Cerebellar cortex (tissue), 1 donor: ENCODE data around the gene KRTAP10-1.

ENCODE experiments used
- DNase-seq: peaks from one replicate; pipeline ENCODE4 v3.0.0-alpha.2; 2015; ENCODE audit warnings: low spot score

The KRTAP10-1 gene

DNA sequence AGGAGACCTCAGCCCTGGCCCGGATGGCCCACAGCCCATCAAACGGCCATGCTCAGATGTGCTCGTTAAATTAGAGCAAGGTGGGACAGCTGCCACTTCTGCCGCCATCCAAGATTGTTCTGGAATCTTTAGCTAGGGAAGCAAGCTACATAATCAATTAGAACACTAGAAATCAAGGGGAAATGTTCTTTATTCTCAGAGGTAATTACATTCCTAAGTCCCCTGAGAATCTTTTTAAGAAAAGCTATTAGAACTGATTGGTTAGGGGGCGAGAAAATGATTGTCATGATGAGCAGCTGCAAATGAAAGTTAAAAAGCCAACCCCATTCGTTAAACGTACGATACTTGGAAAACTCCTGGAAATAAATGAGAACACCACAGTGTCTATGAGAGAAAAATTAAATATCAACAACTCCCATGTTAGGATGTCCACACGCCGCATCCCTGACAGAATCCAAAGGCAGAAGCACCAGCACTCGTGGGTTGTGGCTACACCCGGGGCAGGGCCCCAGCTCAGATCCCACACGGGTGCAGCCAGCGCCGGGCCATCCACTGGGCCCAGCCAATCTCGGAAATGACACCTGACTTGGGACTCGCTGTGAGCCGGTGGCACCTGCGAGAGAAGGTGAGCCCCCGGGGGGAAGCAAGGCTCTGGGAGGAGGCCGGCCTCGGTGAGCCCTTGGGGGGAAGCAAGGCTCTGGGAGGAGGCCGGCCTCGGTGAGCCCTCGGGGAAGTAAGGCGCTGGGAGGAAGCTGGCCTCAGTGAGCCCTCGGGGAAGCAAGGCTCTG lies 37.6 kb downstream of the KRTAP10-1 start:
- DNase-seq = no peak

DNA sequence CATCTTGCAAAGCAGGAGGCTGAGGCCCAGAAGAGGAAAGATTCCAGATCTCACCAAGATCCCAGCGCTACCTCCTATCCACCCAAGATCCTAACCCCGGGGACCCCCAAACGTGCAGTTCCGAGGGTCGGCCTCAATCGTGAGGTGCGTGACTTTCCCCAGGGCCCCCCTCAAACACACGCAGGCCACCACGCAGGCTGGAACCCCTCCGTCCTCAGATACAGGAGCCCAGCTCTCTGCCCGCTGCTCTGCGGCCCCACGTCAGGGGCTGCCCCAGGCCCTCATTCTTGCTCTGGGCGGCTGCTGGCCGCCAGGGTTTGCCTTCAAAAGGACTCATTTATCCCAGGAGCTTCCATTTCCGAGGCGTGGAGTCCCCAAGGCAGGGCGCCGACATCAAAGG lies 39.9 kb downstream of the KRTAP10-1 start:
- DNase-seq = no peak

DNA sequence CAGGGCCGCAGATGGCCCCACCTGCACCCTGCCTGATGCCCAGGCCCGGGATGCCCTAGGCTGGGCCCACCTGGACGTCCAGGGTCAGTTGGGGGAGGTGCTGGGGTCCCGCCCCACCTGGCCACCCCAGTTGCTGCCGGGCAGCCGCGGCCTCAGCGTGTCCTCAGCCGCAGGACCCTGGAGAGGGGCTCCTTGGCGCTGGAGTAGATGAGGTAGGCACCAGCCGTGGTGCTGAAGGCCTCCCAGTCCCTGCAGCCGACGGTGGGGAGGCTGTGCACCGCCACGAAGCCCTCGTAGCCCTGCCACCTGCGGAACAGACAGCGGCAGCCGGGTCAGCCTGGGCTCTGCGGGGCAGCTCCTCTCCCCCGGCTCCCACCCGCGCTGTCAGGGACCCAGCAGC lies 40.4 kb downstream of the KRTAP10-1 start:
- no peak for DNase-seq

DNA sequence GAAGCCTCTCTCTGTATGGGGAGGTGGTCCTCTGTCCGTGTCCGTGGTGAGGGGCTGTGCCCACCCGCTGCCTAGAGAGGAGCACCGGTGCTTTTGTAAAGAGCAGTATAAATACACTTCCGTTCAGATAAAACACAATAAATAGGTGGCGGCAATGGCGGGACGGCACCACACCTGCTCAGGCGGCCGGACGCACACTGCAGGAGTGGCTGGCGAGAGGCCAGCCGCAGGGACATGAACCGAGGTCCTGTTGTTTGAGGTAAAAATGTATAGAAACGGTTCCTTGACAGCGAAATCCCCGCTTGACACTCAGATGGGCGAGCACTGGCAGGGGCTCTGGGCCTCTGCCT lies 40.8 kb downstream of the KRTAP10-1 start:
- no peak for DNase-seq

DNA sequence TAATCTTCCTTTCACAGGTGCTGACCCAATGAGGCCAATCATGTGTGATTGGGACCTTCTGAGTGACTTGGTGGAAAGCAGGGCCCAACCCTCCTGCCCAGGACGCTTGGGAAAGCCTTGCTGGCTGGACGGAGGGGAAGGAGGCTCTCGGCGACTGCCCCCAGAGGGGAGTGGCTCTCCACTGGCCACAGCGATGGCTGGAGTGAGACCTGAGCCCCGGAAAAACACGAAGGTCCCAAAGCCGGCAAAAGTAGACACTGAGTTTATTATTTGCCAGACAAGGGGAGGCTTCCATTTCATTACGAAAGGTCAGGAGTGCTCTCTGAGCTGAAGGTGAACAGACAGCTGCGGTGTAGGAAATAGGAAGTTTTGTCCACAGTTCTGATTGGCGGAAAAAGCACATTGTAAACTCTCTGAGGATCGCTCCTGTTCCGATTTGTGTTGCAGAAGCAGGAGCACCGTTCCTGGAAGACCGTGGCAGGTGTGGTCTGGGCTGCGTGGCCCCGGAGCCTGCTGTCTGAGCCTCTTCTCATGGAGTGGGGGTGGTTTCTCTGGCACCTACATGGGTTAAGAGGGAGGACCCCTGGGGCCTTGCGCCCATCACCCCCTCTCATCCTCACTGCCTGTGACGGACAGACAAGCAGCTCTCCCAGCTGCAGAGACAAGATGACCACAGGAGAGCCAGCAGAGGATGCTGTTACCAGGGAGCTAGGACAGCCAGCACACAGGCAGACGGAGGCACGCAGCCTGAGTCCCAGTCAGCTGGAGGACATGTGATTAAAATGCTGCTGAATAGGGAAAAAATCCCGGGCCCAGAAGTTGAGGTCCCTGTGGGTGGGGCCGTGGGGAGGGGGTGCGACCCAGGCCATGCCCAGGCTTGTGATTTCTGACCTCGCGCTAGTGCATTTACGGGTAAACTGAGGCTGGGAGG lies 41.5 kb downstream of the KRTAP10-1 start:
- no peak for DNase-seq

DNA sequence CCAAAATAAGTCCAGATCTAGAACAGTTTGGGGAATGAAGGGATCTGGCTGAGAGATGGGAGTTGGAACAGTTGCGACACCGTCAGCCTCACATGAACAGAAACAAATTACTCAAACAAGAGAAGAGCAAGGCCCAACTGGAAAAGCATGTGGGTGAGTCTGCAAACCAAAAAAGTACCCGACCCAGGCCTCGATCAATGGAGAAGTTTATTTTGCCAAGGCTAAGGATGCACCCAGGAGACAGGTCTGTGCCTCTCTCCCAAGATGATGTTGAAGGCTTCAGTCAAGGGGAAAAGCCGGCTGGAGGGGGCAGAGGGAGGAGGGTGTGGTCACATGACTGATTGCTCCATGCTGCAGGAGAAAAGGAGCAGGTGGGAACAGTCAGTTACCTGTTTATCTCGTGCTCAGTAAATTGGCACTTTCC lies 42.3 kb downstream of the KRTAP10-1 start:
- no peak for DNase-seq

DNA sequence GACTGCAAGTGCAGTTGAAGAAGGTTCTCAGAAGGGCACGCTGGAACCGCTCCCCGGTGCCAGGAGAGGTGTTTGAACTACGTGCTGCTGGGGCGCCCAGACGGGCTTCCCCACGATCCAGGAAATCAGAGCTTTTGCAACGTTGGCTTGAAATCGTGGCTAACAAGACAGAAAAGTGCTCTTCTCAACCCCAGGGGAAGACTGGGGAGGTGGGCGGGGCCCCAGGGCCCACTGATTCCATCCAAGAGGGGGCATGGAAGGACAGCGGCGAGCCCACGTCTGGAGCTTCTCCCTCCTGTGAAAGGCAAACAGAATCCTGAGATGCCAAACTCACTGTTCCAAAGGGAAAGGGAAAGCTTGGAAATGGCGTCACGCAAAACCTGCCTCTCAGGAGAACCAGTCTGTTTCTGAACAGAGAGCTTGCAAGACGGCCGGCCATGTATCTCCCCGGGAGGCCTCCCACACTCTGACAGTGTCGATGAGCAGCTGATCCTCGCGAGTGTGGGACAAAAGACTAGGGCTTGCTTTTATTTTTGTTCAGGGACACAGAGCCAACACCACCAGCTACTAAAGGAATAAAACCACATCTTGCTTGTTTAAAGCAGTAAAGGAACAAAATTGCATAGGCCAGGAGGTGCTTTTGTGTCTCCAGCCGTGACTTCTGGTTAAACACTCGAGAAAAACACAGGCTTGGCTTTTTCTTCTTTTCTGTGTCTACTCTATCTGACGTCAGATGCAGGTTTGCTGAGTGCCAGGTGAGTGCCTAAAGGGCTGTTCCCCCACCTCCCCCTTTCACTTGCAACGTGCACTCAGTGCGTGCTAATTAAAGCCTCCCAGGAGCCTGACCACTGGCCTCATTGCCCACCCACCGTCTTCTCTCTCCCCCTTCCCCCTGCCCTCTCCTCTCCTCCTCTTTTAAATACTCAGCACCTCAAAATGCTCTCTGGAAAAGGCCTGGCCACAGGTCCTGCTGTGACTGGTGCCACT lies 43.1 kb downstream of the KRTAP10-1 start:
- no peak for DNase-seq

DNA sequence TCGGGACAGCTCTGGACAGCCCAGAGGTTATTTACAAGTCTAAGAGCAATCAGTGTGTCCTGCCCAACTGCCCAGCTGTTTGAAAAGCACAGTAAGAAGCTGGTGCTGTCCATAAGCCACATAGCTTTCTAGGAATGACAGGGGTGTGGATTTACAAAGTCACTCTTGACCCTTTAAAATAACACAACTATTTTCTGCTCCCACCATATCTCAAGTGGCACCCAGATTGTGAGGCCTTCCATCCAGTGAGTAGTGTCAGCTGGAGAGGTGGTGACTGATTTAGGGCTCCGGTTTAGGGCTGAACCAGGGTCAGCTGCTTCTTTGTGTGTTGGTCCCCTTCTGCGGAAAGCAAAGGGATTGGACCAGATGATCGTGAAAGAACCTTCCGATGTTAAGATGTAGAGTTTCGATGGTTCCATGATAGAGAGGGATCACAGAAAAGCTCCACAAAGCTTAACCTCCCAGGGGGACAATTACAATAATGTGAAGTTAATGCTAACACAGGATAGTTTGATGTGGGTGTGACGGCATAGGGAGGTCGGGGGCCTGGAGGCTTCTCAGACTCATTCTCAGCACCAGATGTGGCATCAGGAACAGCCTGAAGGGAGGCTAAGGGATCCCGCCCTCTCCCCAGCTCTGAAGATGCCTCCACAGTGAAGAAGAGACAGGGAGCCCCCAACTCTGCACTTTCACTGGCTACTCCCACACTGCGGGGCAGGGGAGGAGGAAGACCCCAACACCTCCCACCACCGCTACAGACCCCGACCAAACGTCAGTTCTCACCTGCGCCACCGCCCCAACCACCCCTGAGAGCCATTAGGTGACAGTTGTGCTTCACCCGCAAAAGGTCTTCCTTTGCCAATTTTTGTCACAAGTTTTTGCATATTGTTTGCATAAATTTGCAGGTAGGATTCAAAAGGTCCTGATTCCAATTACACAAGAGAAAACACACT lies 44.1 kb downstream of the KRTAP10-1 start:
- no peak for DNase-seq

DNA sequence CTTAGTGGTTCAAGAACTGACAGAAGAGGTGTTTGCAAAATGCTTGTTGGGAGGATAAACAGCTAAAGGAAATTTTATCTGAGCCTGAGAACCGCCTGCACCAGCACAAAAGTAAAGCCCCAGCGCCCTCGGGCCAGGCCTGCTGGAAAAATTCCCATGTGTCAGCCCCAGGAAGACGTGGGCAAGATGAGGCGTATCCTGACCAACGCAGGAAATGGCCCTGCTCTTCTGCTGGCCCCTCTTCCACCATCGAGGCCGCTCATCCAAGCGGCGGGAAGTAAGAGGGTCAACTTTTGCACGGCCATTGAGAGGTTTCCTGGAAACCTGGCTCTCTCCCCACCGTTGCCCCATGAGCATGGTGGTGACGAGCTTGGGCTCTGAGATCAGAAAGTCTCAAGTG lies 45.0 kb downstream of the KRTAP10-1 start:
- DNase-seq = no peak

DNA sequence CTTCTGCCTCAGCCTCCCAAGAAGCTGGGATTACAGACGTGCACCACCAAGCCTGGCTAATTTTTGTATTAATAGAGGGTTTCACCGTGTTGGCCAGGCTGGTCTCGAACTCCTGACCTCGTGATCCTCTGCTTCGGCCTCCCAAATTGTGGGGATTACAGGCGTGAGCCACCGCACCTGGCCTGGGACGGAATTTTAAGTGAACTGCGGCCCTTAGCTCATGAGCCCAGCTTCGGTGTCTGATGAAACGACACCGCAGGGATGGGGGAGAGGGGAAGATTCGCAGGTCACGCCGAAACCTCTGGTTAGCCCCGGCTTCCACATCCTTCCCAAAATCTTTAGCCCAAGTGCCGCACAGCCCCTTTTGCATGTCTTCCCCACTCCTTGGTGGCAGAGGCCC lies 45.6 kb downstream of the KRTAP10-1 start:
- DNase-seq = no peak

DNA sequence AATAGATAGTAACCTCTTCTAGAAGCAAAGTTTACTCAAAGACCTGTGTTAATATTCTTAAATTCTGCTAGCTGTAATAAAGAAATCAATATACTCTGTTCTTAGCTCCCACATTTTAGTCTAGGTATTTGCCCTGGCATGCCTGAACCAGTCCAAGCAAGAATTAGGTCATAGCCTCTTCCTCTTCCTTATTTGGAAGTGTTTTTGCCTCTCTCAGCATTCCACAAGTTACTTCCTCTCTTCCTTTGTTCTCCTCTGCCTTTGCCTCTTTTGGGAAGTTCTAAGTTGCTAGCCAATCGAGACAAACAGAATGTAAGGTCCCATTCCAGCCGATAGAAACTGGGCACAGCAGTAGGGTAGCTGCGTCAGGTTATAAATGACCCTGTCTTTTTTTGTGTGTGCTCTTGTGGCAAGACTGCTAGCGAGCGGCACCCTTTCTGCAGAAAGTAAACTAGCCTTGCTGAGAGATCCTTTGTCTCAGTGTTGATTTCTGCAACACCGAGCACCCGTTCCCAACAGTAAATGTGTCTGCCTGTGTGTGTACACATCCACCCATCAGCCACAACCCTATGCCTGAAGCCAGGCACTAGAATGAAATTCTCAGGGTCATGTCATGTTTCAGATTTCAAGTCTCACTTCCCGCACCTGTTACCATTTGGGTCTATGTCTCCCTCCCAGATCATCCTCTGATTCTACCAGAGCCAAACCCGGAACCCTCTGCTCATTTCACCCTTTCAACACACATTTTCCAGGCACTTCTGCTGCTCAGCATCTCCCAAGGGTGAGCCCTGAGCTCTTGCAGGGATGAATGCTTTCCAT lies 47.2 kb downstream of the KRTAP10-1 start:
- DNase-seq = no peak

DNA sequence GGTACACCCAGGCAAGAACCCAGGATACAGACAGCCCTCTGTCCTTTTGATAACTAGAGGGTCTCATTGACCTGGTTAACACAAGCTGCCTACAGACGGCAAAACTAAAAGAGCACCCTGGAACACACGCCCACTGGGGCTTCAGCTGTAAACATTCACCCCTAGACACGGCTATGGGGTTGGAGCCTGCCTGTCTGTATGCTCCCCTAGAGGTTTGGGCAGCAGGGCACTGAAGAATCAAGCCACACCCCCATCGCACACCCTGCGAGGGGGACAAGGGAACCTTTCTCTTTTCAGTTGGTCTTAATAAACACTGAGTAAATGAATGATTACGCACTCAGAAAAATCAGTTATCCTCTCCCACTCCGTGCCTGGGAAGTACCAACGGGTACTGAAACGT lies 49.2 kb downstream of the KRTAP10-1 start:
- DNase-seq = no peak

DNA sequence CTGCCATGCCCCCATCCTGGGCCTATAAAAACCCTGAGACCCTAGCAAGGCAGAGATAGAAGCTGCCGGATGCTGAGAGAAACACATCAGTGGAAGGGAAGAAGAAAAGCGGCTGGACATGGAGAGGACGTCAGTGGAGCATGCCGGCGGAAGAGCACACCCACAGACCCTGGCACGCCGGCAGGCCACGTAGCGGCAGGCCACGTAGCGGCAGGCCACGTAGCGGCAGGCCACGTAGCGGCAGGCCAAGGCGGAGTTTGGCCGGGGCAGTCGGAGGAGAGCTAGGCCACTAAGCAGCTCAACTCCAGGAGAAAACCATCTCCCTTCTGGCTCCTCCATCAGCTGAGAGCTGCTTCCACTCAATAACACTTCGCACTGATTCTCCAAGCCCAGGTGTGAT lies 49.6 kb downstream of the KRTAP10-1 start:
- DNase-seq = no peak

DNA sequence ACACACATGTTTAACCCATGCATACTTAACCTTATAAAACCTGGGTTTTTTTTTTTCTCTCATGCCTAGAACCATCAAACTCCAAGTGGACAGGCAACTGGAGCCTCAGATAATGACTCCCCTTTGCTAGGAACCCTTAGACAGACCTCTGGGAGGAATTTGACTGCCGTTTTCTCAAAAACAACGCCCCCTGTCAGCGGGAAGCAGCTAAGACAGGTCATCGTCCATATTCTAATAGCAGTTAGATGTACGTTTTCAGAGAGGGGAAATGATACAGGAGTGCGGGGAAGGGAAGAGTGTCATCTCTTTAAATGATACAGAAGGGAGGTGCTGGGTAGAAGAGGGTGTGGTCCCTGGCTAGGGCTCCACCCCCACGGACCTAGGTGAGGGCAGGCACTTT lies 50.0 kb downstream of the KRTAP10-1 start:
- DNase-seq = no peak
